DMS153 (cell line): ENCODE data around the gene PLEKHA5.
"Not testable (repeated sequence)": the region's sequence is repeated elsewhere in the genome, so short reads cannot be mapped to it uniquely, and the experiment has no call there.

Source experiments
- DNase-seq: peaks from one replicate; lab custom pipeline; 2025; lab: John Stamatoyannopoulos, UW

PLEKHA5 gene

GRCh38 chr12:19350850-19351249 lies 221.3 kb downstream of the PLEKHA5 start:
- not testable (repeated sequence) for DNase-seq

- DNase-seq, result no peak
Measured at GRCh38 chr12:19351346-19351745, 221.8 kb downstream of the PLEKHA5 start.

- no peak for DNase-seq
Measured at GRCh38 chr12:19369691-19370148, 240.2 kb downstream of the PLEKHA5 start.

- DNase-seq, result no peak
Measured at GRCh38 chr12:19373586-19373985, 244.1 kb downstream of the PLEKHA5 start.

- DNase-seq, result no peak
Measured at GRCh38 chr12:19375888-19376287, 246.4 kb downstream of the PLEKHA5 start.

GRCh38 chr12:19376691-19377090 lies 247.2 kb downstream of the PLEKHA5 start:
- no peak for DNase-seq

GRCh38 chr12:19382111-19382526 lies 252.6 kb downstream of the PLEKHA5 start:
- no peak for DNase-seq

GRCh38 chr12:19382563-19382962 lies 253.0 kb downstream of the PLEKHA5 start:
- no peak for DNase-seq

DNA sequence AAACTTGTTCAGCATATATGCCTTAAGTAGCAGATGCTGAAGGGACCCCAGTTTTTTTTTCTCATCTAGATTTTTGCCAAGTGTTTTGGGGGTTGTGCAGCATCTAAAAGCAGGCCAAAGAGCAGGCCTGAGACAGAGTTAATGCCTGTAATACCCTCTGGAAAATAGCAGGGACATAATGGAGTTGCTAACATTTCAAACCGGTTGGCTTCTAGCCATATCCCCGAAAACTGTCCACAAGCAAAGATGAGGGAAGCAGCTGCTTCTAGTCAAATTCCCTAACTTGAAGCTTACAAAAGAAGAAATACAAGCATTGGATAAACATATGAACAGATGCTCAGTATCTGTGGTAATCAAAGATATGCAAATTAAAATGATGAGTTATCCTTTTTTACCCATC lies 257.6 kb downstream of the PLEKHA5 start:
- no peak for DNase-seq

DNA sequence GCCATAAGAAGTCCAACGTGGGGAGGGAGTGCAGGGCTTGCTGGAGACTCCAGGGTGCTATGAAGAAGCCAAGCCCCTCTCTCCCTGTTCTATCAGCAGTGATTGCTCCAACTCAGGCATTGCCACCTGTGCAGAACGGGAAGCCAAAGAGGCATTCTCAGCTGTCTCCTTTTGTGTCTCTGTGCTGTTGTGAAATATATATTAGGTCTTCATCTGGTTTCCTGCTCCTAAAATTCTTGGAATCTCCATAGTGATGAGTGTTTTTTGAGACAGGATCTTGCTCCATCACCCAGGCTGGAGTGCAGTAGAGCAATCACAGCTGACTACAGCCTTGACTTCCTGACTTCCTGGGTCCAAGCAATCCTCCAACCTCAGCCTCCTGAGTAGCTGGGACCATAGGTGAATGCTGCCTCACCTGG lies 258.6 kb downstream of the PLEKHA5 start:
- no peak for DNase-seq

DNA sequence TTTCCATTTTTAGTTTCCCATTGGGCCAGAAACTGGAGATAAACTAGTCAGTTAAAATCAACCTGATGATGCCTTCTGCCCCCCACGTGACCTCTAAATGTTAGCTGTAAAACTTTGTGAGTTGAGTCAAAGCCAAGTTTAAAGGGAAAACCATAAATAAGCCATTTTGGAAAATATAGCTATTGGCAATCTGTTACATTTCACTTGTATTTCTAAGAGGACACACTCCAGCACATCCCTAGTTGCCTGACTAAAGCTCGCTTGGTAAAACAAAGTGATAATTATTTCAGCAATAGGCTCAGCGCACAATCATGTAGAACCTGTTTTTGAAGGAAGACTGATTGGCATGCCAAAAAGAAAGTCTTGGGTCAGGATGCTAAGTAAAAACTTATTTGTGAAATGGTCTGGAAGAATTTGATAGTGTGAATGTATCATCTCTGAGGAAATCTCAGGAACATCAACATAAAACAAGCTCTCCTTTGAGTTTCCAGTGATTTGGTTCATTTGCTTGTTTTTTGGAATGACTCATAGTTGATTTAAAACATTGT lies 260.6 kb downstream of the PLEKHA5 start:
- DNase-seq, result no peak

- DNase-seq, result not testable (repeated sequence)
Measured at GRCh38 chr12:19392644-19393043, 263.1 kb downstream of the PLEKHA5 start.

DNA sequence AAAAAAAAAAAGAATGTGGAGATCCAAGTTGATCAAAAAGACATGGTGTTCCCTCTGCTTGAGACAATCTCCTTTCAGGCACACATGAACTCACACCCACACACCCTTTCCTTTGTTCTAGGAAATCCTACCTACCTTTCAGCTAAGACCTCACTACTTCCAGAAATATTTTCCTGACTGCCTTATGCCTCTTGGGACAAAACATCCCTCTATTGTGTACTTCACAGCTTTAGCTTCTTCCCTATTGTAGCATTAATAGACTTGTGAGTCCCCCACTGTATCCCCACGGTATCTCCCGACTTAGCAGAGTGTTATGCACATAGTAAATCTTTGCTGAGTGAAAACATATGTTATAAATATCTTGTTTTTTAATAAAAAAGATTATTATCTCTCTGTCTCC lies 264.9 kb downstream of the PLEKHA5 start:
- DNase-seq, result no peak

GRCh38 chr12:19397534-19397933 lies 268.0 kb downstream of the PLEKHA5 start:
- DNase-seq, result no peak

DNA sequence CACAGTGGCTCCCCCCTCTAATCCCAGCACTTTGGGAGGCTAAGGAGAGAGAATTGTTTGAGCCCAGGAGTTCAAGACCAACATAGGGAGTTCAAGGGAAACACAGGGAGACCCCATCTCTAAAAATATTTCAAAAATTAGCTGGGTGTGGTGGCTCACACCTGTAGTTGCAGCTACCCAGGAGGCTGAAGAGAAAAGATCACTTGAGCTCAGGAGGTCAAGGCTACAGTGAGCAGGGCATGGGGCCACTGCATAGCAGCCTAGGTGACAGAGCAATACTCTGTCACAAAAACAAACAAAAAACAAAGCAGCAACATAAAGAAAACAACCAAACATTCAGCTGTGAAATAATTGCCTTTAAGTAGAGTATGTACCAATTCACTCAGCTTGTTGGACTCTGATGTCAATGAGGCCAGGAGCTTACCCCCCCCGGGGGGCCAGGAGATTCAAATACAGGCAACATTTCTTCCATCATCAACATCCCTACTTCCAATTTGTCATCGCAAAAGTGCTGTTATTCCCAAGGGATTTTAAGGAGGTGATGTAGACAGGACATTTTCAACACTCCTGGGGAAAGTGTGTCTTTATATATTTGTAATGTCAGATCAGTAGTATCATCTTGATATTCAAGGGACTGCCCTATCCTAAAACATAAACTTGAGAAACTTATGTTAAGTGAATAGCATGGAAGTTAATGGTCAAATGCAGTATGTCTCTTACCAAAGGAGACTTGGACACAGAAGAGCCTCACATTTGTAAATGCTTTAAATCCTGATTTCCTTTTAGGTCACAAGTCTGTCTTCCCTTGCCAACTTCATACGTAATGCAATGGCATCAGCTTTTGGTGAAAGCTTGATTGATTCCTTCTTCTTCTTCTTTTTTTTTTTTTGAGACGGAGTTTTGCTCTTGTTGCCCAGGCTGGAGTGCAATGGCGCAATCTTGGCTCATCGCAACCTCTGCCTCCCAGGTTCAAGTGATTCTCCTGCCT lies 269.1 kb downstream of the PLEKHA5 start:
- DNase-seq, result no peak

DNA sequence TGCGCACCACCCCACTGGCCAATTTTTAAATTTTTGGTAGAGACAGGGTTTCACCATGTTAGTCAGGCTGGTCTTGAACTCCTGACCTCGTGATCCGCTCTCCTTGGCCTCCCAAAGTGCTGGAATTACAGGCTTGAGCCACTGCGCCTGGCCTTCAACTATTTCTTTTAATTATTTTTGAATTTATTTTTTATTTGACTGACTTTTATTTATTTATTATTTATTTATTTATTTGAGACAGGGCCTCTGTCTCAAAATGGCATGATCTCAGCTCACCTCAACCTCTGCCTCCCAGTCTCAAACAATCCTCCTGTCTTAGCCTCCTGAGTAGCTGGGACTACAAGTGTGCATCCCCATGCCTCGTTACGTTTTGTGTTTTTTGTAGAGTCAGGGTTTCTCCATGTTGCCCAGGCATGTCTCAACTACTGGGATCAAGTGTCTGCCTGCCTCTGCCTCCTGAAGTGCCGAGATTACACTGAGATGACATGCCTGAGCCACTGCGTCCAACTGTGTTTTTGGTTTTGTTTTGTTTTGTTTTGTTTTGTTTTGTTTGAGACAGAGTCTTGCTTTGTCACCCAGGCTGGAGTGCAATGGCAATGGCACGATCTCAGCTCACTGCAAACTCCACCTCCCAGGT lies 271.2 kb downstream of the PLEKHA5 start:
- DNase-seq, result not testable (repeated sequence)

DNA sequence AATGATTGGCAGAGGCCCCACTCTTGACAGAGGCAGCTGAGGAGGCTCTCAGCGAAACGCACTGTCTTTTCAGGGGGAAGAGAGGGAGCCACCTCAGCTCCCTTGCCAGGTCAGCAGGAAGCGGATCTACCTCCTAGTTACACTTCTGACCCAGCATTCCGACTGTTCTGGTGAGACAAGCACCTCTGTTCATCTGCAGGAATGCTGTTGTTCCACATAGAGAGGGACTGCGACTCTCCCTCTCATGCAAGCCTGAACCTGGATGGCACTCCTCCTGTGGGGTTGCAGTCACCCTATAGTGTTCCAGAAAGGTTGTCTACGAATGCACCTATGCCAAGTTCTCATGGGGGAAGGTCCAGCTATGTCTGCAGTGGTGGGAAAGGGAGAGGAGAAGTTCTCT lies 272.7 kb downstream of the PLEKHA5 start:
- no peak for DNase-seq

DNA sequence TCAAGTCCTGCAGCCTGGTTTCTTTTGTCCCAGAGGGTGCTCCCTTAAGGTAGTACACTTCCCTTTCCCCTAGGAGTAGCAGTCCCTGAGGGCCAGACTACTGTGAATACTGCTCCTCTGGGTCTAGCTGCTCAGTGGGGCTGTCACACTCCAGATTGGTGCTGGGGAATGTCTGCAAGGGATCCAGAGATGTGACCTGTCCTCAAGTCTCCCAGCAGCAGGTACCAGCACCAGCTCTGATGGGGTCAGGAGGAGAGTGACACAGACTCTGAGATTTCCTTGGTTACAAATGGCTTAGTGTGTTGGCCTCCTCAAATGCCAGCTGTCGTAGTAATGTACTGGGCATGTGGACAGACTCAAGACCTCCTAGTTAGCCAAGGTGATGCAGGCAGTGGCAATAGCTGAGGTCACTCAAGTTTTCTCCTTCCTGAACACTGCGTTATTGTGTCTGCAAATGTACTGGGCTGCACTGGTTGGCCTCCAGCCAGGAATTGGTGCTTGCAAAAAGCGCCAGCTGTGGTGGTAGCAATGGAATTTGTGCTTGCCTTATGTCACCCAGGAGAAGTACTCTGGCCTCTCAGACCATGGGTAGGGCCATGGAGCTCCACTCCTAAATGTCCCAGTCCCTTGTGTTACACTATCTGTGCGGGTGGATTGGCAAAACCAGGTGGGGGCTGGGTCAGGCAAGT lies 273.4 kb downstream of the PLEKHA5 start:
- DNase-seq, result no peak

GRCh38 chr12:19404242-19404880 lies 274.8 kb downstream of the PLEKHA5 start:
- DNase-seq, result no peak

GRCh38 chr12:19409376-19409775 lies 279.8 kb downstream of the PLEKHA5 start:
- no peak for DNase-seq

GRCh38 chr12:19410211-19410610 lies 280.7 kb downstream of the PLEKHA5 start:
- peak; percentile 51 for DNase-seq
